HK-2 (cell line): ENCODE measurements around the gene CABP2.
"Not testable (repeated sequence)": the region's sequence is repeated elsewhere in the genome, so short reads cannot be mapped to it uniquely, and the experiment has no call there.

Experiments
- DNase-seq: peaks from one replicate; pipeline ENCODE4 v3.0.0-alpha.2; 2018; ENCODE audit not compliant: unreplicated experiment

Gene CABP2

DNA sequence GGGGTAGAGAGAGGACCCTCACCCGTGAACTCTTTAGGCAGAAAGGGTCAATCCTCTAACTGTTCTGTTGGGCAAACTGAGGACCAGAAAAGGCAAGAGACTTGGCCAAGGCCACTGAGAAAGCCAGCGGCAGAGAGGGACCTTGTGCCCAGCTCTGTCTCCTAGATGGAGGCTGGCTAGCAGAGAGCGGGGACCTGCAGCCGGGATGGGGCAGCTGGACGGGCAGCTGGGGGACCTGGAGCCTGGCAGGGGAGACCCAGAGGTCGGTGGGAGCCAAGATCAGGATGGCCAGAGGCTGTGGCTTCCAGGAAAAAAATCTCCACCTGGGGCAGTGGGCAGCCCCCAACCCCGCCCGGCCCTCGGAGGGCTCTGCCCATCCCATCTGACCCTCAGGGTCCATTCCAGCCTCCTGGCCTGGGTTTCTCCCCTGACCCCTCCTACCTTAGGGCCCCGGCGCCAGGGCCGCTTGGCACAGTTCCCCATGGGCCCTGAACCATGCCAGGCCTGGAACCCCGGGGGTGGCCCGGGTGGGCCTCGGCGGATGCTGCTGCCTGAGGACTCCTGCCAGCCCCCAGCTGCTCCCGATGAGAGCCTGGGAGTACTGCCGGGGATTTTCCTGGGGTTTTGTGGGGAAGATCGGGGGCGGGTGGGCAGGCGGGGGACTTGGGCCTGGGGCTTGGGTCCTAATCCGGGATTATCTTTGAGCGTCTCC is at the start of gene CABP2:
TSS of gene CABP2 (minus strand) at position 603 of the 712 bp plus-strand sequence. CDS start at position 483, 120 bp downstream.
- no peak for DNase-seq

GRCh38 chr11:67572747-67573419 is 49.6 kb upstream of the CABP2 start:
- DNase-seq: no peak

GRCh38 chr11:67572305-67572704 is 49.1 kb upstream of the CABP2 start:
- no peak for DNase-seq

- DNase-seq: no peak
These were observed 48.2 kb upstream of the CABP2 start for GRCh38 chr11:67571443-67571842.

GRCh38 chr11:67564230-67564629 is 41.0 kb upstream of the CABP2 start:
- no peak for DNase-seq

DNA sequence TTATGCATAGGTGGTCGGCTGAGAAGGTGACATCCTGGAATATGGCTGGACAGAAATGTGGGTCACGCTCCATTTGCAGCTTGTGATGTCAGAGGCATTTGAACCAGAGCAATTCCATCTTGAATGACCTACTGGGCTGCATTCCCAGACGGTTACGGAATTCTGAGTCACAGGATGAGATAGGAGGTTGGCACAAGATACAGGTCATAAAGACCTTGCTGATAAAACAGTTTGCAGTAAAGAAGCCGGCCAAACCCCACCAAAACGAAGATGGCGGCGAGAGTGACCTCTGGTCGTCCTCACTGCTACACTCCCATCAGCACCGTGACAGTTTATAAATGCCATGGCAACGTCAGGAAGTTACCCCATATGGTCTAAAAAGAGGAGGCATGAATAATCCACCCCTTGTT is 40.5 kb upstream of the CABP2 start:
- DNase-seq: peak; percentile 83

DNA sequence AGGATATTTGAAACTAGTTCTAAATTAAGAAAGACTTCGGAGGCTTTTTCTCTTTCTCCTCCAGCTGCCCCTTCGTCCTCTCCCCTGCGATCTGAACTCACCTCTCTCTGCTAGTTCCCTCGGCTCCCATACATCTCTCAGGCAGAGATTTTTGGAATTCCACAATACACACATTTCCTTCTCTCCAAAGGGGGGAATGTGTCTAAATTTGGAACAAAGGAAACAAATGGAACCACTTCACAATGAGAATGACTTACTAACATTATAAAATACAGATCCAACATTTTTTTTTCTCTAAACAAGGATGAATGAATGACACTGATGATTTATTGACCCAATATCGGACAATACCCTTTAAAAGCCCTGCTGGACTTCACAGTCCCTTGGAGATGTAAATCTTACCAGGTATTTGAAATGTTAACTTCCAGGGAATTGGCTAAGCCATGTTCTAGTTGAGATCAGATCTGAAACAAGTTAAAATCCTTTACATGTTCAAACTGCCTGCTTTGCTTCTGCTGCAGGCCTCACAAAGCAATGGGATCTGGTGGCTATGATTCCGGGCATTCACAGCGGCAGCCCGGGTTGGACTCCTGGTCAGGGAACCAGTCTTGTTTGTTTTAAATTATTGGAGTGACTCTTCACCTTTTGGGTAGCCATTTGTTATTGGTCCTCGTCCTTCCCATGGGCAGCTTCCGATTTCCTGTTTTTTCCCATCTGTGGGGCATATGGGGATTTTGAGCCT is 39.9 kb upstream of the CABP2 start:
- no peak for DNase-seq

DNA sequence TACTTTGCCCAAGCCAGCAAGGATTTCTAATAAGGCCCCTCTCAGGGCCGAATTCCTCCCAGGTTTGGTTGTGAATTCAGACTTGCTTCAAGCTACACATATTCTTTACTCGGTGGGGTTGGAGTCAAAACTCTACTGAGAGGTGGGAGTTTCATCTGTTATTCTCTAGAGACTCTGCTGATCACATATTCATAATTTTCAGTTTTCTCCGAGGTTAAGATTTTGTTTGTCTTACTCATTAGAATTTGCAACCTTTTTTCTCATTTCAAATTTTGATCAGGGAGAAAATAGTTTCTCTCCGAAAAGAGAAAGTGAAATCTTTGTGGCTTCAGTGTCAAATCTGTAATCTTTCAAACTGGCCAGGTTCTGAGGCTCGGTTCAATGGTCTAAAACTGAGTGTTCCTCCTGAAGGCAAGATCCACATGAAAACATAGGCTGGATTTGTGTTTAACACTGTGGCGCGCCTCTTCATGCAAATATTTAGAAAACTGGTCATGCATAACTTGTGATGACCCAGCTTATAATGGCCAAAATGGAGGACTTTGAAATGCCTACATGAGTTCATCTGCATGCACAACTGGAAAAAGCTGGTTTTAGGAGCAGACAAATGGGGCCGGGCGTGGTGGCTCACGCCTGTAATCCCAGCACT is 38.8 kb upstream of the CABP2 start:
- peak; percentile 36 for DNase-seq

GRCh38 chr11:67558084-67558772 is 35.0 kb upstream of the CABP2 start:
- DNase-seq: peak; percentile 77

DNA sequence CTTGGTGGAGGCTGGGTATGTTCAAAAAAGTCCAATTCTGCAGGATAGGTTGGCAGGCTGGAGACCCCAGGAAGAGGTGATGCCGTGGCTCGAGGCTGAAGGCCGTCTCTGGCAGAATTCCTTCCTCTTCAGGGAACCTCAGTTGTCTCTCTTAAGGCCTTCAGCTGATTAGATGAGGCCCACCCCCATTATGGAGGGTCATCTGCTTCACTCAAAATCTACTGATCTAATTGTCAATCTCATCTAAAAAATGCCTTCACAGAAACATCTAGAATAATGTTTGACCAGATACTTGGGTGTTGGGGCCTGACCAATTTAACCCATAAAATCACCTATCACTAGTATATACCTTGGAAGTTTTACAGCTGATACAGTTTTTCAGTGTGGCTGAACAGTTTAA is 33.0 kb upstream of the CABP2 start:
- no peak for DNase-seq

DNA sequence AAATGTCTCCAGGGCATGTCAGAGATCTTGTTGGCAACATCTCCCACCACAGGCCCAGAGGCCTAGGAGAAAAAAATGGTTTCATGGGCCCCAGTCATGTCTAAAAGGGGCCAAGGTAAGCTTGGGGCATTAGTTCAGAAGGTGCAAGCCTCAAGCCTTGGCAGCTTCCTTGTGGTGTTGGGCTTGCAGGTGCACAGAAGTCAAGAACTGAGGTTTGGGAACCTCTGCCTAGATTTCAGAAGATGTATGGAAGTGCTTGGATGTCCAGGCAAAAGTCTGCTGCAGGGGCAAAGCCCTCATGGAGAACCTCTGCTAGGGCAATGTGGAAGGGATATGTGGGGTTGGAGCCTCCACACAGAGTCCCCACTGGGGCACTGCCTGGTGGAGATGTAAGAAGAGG is 28.5 kb upstream of the CABP2 start:
- not testable (repeated sequence) for DNase-seq

DNA sequence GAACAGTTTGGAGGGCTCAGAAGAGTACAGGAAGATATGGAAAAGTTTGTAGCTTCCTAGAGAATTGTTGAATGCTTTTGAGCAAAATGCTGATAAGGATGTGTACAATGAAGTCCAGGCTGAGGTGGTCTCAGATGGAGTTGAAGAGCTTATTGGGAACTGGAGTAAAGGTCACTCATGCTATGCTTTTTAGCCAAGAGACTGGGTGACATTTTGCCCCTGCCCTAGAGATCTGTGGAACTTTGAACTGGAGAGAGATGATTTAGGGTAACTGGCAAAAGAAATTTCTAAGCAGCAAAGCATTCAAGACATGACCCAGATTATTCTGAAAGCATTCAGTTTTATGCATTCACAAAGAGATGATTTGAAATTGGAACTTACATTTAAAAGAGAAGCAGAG is 27.9 kb upstream of the CABP2 start:
- DNase-seq: no peak

GRCh38 chr11:67548555-67549110 is 25.4 kb upstream of the CABP2 start:
- DNase-seq: no peak

- not testable (repeated sequence) for DNase-seq
These were observed 24.9 kb upstream of the CABP2 start for GRCh38 chr11:67548112-67548511.

GRCh38 chr11:67545280-67545679 is 22.0 kb upstream of the CABP2 start:
- no peak for DNase-seq

DNA sequence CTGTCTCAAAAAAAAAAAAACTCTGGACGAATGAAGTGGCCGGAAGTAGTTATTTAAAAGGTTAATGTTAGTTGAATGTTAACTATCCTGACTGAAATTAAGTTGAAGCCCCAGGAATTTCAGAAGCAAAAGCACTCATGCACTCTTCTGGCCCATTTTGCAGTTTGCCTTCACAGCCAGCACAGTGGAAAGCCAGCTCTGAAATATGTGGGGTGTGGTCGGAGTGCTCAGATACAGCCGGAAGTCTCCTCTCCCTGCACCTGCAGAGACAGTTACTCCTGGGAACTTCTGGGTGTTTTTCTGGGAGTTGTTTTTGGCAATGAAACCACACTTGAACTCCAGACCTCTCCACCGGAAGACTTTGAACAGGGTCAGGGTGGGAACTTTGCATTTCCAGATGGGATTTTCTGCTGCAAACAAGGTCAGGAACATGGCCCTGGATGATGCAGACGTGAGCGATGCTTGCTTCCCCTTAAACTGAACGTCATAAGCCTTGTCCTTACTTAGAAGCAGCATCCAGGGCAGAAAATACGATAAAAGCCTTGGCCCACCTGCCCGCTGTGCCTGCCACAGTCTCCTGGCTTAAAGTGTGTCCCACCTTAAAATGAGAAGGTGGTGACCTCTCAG is 21.5 kb upstream of the CABP2 start:
- peak; percentile 44 for DNase-seq

DNA sequence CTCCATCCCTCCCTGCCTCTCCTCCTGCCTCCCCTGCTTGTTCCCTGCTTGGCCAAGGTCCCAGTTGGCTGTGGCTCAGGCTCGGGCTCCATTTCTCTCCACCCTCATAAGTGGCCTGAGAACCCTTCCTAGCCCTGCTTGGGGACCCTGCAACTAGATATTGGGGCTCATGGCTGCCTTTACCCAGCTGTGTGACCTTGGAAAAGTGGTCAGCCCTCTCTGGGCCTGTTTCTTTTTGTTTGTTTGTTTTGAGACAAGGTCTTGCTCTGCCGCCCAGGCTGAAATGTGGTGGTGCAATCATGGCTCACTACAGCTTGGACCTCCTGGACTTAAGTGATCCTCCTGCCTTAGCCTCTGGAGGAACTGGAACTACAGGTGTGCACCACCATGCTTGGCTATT is 20.3 kb upstream of the CABP2 start:
- DNase-seq: no peak

- no peak for DNase-seq
These were observed 19.7 kb upstream of the CABP2 start for GRCh38 chr11:67542971-67543370.

- DNase-seq: no peak
These were observed 18.9 kb upstream of the CABP2 start for GRCh38 chr11:67542169-67542568.

GRCh38 chr11:67541198-67541597 is 18.0 kb upstream of the CABP2 start:
- DNase-seq: no peak

DNA sequence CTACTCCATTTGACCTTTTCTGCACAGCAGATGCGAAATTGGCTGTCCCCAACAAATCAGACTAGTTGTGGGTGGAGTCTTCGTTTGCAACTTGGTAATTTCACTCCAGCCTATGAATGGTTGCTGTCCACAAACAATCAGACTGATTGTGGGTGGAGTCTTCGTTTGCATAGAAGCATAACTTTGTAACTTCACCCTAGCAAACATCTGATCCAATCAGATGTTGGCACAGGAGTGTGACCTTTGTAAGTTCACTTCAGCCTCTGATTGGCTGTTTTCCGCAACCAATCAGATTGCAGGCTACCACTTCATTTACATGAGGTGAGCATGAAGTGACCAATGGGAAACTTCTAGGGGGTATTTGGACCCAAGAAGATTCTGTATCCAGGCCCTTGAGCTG is 16.3 kb upstream of the CABP2 start:
- DNase-seq: no peak
